Stimulated activated CD4-positive, alpha-beta T cell treated with anti-CD3 and anti-CD28 coated beads, TNF-alpha, amount 100 ng/mL, for 48 hours (primary cell): ENCODE measurements around the gene INTS2.
"Not testable (repeated sequence)": the region's sequence is repeated elsewhere in the genome, so short reads cannot be mapped to it uniquely, and the experiment has no call there.

Experiments used
- DNase-seq, 3 donors: peaks; one replicate each; pipeline ENCODE4 v3.0.0-alpha.2; 2020; ENCODE audit warnings: low read depth in 3 of 3

Gene INTS2

GRCh38 chr17:61825448-61826137, 102.2 kb downstream of the INTS2 start:
- no peak for DNase-seq

GRCh38 chr17:61822326-61823285, 105.2 kb downstream of the INTS2 start:
- DNase-seq: no peak

GRCh38 chr17:61821655-61822054, 106.1 kb downstream of the INTS2 start:
- no peak for DNase-seq

DNA sequence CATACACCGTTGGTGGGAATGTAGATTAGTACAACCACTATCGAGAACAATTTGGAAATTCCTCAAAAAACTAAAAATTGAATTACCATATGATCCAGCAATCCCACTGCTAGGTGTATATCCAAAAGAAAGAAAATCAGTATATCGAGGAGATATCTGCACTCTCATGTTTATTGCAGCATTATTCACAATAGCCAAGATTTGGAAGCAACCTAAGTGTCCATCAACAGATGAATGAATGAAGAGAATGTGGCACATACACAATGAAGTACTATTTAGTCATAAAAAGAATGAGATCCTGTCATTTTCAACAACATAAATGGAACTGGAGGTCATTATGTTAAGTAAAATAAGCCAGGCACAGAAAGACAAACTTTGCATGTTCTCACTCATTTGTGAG, 108.5 kb downstream of the INTS2 start:
- not testable (repeated sequence) for DNase-seq

DNA sequence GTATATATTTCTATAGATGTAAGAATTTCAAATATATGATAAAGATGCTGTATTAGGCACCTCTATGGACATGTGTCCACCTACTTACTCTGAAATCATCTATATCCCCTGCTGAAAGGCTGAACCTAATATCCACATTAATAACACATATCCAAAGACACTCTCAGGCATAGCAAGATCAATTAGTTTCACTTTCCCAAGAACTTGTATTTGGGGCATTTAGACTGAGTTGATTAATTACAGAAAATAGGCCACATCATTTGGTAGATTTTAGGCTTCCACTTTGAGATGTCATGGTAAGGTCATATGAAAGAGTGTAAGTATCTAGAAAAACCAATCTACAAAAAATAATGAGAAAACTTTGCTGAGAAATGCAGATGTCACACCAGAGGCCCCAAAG, 109.6 kb downstream of the INTS2 start:
- DNase-seq: no peak

DNA sequence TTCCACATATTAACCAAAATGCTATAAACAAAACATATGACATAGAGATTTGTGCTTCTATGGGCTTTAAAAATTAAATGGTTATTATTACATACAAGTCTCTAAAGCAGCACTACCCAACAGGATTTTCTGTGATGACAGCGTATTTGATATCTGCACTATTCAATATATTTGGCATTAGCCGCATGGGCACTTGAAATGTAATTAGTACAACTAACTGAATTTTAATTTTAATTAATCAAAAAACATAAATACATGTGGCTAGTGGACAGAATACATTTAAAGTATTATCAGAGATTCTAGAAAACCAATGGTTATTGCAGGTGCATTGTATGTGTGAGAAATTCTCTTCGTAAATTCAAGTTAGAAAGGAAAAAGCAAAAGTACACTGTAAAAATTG, 110.3 kb downstream of the INTS2 start:
- DNase-seq: no peak

DNA sequence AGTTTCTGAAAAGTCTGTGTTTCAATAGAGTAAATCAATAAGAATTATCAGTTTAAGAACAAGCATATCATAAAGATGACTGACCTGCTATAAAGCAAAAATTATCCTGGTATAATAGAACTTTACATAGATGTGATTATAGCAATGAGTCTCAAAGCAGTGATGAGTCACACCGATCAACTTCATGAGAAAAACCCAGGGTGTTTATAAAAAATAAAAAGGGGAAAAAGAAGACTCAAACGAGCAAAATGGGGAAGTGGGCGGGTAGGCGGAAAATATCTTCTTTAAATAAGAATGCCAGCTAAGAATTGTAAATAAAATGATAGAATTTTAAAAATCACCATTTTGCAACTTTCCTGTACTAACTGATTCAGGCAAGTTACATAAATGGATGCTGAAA, 111.2 kb downstream of the INTS2 start:
- DNase-seq: no peak

- DNase-seq: no peak
Measured at GRCh38 chr17:61815863-61816503, 111.8 kb downstream of the INTS2 start.
